Parathyroid adenoma (tissue), 2 donors: Measurements from ENCODE around the gene MS4A18.

Experiments used
- H2AFZ ChIP-seq: fragments of 300-600 bp; sonication (generic); one replicate; pipeline ENCODE4 v1.7.0; 2017; ENCODE audit warnings: antibody characterized with exemption, mild to moderate bottlenecking
- H3K27ac ChIP-seq: fragments of 300-600 bp; sonication (generic); one replicate; pipeline ENCODE4 v1.7.0; 2017
- H3K27me3 ChIP-seq: fragments of 300-600 bp; sonication (generic); one replicate; pipeline ENCODE4 v1.7.0; 2017; ENCODE audit warnings: low read length; ENCODE audit not compliant: control insufficient read depth, insufficient read depth
- H3K36me3 ChIP-seq: fragments of 300-600 bp; sonication (generic); one replicate; pipeline ENCODE4 v1.7.0; 2017; ENCODE audit warnings: low read length; ENCODE audit not compliant: control insufficient read depth, insufficient read depth
- H3K4me1 ChIP-seq: fragments of 300-600 bp; sonication (generic); one replicate; pipeline ENCODE4 v1.7.0; 2017; ENCODE audit warnings: control low read depth
- H3K4me2 ChIP-seq: fragments of 300-600 bp; sonication (generic); one replicate; pipeline ENCODE4 v1.7.0; 2017; ENCODE audit warnings: low read length
- H3K4me3 ChIP-seq: fragments of 300-600 bp; sonication (generic); one replicate; pipeline ENCODE4 v1.7.0; 2017; ENCODE audit warnings: low read depth, low read length
- H3K79me2 ChIP-seq: fragments of 300-600 bp; sonication (generic); one replicate; pipeline ENCODE4 v1.7.0; 2017; ENCODE audit warnings: control low read depth
- H3K9ac ChIP-seq: fragments of 300-600 bp; sonication (generic); one replicate; pipeline ENCODE4 v1.7.0; 2017; ENCODE audit warnings: mild to moderate bottlenecking
- H3K9me3 ChIP-seq: fragments of 300-600 bp; sonication (generic); one replicate; pipeline ENCODE4 v1.7.0; 2017; ENCODE audit warnings: low read length; ENCODE audit not compliant: control insufficient read depth
- CTCF ChIP-seq: fragments of 300-600 bp; sonication (generic); IDR thresholded peaks from one replicate; pipeline ENCODE4 v1.7.0; 2017; ENCODE audit warnings: antibody characterized with exemption, mild to moderate bottlenecking
- donor health status: primary hyperparathyroidism.

The MS4A18 gene

GRCh38 chr11:60750911-60751310 is 26.4 kb downstream of the MS4A18 start:
- H3K9me3 ChIP-seq: no peaks in the 10 kb centered on the region
- H3K27me3 ChIP-seq: no peaks in the 10 kb centered on the region
- TF ChIP-seq CTCF: no peak
- no peak overlapping the region for H3K9ac ChIP-seq
- H3K27ac ChIP-seq: no peak overlapping the region
- H3K36me3 ChIP-seq: no peaks in the 10 kb centered on the region
- peaks cover 3% of the 10 kb centered on the region for H3K4me1 ChIP-seq
- no peak overlapping the region for H2AFZ ChIP-seq
- no peak overlapping the region for H3K4me3 ChIP-seq
- no peaks in the 10 kb centered on the region for H3K79me2 ChIP-seq
- no peak overlapping the region for H3K4me2 ChIP-seq

- no peaks in the 10 kb centered on the region for H3K79me2 ChIP-seq
- no peak overlapping the region for H3K4me3 ChIP-seq
- no peaks in the 10 kb centered on the region for H3K27me3 ChIP-seq
- H3K4me1 ChIP-seq: peaks cover 3% of the 10 kb centered on the region
- H3K4me2 ChIP-seq: no peak overlapping the region
- H3K27ac ChIP-seq: no peak overlapping the region
- H3K9ac ChIP-seq: no peak overlapping the region
- no peaks in the 10 kb centered on the region for H3K36me3 ChIP-seq
- H2AFZ ChIP-seq: no peak overlapping the region
- H3K9me3 ChIP-seq: no peaks in the 10 kb centered on the region
- TF ChIP-seq CTCF: no peak
Observed at GRCh38 chr11:60753309-60753708, 28.8 kb downstream of the MS4A18 start.

- Histone ChIP-seq H3K9ac (no peak overlapping the region), H3K79me2 (no peaks in the 10 kb centered on the region), H3K27me3 (no peaks in the 10 kb centered on the region), H3K4me2 (no peak overlapping the region), H3K27ac (no peak overlapping the region), H2AFZ (no peak overlapping the region), H3K9me3 (no peaks in the 10 kb centered on the region), H3K4me1 (peaks cover 3% of the 10 kb centered on the region), H3K4me3 (no peak overlapping the region), H3K36me3 (no peaks in the 10 kb centered on the region)
- TF ChIP-seq CTCF: no peak
Observed at GRCh38 chr11:60754887-60755286, 30.4 kb downstream of the MS4A18 start.

- H3K79me2 ChIP-seq: no peaks in the 10 kb centered on the region
- H3K36me3 ChIP-seq: no peaks in the 10 kb centered on the region
- TF ChIP-seq CTCF: no peak
- H3K27ac ChIP-seq: no peak within 1 kb of the TSS
- no peak within 1 kb of the TSS for H3K4me3 ChIP-seq
- H3K9me3 ChIP-seq: no peaks in the 10 kb centered on the region
- no peaks in the 10 kb centered on the region for H3K4me1 ChIP-seq
- no peak within 1 kb of the TSS for H3K9ac ChIP-seq
- H3K4me2 ChIP-seq: no peak within 1 kb of the TSS
- no peak within 1 kb of the TSS for H2AFZ ChIP-seq
- no peaks in the 10 kb centered on the region for H3K27me3 ChIP-seq
Observed at GRCh38 chr11:60756307-60757032, 31.9 kb downstream of the MS4A18 start, which contains the start of gene MS4A15. Gene MS4A15 (plus strand): TSS chr11:60756867. CDS start chr11:60763734, 6,867 bp downstream.
